GM18520 (cell line): ENCODE data around the gene RGS3.

Experiments used
- ATAC-seq: cut with Tn5 transposase; IDR thresholded peaks from one replicate; pipeline ENCODE4 v1.9.1; 2021; ENCODE audit not compliant: unreplicated experiment

The RGS3 gene

DNA sequence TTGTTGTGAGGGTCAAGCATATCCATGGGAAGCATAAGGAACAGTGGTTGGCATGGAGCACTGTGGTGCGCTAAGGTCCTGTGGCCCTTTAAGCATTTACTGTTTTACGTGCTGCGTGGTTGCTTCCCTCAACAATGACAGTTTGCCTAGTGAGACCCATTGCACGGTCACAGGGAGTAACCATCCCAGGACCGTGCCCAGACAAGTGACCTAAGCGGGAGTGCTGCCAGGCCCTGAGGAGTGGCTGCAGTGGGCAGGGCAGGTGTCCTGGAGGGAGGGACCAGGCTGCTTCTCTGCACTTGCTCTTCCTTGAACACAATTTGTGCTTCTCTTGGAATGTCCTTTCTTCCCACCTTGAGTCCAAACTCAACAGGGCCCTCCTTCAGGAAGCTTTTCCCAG lies 64.6 kb downstream of the RGS3 start:
- no peak for ATAC-seq

DNA sequence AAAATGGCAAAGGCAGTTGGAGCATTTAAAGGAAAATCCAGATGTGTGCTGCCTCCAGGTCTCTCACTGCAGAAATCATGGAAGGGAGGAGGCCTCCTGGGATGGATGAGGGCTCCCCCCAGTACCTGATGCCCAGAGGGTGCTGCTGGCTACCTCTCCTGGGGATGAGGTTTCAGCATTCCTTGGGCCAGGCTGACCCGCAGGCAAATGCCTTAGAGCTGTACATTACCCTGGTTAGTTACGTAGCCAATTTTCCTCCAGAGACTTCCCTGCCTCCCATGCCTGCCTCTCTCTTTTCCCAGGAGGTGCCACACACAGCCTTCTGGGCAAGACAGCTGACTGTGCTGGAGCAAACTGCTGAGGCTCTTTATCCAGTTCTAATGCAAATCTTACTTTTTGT lies 65.3 kb downstream of the RGS3 start:
- no peak for ATAC-seq

DNA sequence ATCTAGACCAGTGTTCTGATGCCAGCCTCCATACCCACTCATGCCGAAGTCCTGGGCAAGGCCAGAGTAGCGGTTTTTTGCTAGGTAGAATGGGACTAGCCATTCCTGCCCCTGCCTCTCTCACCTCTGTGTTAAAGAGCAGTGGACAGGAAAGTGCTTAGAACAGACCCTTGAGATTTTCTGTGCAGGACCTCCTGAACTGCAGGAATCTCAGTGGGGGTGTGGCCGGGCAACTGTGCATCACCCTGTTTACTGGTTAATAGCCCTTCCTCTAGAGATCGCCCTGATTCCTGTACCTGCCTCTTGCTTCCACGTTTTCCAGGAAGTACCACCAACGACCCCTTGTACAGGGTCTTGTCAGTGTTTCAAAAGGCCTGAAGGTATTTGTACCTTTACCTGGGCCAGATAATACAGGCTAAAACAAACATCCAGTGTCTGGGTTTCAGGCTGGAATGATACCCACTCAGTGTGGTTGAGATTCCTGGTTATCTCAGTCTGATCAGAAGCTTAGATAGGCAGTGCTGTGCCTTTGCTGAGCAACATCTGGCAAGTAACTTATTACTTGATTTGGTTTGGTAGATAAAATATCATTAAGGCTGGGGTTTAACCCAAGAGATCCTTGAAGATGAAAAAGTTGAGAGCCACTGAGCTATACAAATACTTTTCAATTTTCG lies 65.9 kb downstream of the RGS3 start:
- ATAC-seq = no peak

DNA sequence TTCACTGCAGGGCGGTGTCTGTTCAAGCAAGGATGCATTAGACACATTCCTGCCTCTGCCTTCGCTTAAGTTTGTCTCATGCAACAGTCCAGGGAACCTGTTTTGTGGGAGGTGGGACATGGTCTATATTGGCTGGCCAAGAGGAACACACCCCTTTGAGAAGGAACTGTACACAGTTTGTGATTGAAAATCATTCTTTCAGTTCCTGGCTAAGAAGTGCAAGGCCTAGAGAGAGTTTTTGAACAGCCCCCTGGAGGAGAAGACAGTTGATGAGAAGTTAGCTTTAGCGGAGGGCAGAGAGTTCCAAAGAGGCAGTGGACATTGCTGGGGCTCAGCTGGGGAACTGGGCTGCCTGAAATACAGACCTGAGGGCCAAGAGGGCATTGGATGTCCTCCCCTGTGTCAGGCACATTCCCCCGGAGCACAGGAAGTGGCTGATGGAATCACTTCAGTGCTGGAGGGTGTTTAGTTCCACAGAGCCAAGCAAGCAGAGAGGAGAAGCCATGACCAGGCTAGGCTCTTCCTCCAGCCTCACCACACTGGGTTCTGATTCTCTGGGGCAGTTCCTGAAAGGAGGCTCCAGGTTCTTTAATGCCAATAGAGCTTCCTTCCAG lies 66.6 kb downstream of the RGS3 start:
- ATAC-seq = no peak

DNA sequence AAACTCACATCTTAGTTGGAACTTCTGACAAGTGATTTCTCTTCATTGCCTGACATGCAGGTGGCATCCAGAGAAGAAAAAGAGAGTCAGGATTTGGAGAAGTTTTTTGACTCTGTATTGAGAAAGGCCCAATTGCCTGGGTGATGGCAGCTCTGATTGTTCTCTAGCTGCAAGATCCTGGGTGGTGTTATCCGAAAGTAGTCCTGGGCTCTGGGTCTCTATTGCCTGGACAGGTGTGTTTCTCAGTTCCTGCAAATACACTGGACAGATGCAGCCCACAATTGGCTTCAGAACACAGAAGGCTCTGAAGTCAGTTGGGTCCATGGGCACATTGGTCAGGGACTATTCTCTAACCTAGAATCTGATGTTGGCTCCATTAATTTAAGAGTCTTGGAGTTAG lies 67.4 kb downstream of the RGS3 start:
- no peak for ATAC-seq

DNA sequence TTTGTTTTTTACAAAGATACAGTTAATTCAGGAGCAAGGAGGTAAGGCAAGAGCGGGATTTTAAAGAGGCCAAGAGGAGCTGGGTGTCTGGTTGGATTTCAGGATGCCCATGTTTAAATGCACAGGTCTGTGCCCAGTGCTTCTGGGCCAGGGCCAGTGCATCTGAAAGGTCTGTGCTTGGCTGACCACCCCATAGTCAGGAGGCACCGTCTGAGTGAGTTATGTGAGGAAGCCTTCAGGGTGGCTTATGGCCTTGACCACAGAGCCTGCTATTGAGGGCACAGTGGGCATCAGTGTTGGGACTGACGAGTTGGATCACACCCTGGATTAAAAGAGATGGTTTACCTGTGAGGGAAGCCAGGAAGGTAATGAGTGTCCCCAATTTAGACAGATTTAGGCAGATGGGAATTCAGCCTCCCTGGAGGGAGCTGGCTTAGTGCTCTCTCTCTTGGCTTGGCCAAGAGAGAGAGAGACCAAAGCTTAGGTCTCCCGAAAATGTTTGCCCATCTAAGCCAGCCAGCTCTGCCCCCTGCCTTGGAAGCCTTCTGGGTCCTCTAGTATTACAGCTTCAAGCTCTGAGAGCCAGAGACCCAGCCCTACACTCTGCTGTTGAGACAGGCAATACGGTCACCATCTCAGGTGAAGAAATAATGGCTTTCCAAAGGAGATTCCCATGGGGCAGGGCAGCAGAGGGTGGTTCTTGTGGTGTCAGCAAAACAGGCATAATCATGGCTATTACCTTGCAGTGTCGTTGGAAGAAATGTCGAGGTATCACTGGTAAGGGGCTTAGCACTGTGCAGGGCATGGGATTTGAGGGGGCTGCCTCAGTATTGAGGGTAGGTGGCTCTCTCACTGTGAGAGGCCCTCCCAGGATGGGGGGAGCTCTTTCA lies 68.6 kb downstream of the RGS3 start:
- ATAC-seq = no peak

DNA sequence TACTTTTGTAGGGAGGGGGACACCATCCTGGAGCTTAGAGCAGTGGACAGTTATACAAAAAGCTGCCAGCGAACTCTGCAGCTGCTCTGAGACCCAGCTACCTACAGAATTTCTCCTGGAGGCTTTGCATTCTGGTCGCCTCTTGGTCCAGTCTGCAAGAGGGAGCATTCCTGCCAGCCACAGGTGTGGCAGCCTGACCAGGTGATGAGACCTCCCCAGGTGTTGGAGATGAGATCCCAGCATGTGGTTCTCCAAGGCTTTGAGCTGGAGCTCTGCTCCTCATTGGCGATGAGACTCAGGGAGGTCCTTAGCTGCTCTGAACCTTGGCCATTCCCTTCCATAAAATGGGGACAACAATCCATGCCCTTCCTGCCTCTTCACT lies 69.3 kb downstream of the RGS3 start:
- ATAC-seq = no peak

DNA sequence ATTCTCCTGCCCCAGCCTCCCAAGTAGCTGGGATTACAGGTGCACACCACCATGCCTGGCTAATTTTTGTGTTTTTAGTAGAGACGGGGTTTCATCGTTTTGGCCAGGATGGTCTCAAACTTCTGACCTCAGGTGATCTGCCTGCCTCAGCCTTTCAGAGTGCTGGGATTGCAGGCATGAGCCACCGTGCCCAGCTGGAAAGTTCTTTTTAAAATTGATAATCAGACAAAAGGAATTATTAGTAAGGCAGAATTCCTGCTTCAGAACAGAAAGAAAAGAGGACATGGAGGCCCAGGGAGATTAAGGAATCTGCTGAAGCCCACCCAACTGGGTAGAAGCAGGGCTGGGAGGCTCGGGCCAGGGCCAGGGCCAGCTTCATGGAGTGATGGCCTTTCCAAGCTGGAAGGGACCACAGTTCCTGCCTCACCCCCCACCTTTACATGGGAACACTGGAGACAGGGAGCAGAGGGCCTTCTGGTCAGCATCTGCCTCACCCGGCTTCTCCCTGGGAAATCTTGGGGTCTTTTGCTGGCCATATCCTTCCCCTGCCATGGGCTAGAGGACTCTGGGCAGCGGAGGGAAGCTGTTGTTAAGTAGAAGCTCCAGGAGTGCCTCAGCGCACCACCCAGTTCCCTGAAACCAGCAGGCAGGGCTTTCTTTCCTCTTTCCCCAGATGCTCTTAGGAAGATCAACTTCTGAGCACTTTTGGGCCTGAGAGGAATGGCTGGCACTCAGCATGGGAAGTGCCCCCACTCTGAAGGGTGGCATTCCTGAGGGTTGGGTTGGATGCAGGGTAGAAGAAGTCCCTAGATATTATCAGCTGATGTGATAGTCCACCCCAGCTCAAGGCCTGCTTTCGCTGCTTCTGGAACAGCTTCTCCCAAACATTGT lies 70.1 kb downstream of the RGS3 start:
- no peak for ATAC-seq

DNA sequence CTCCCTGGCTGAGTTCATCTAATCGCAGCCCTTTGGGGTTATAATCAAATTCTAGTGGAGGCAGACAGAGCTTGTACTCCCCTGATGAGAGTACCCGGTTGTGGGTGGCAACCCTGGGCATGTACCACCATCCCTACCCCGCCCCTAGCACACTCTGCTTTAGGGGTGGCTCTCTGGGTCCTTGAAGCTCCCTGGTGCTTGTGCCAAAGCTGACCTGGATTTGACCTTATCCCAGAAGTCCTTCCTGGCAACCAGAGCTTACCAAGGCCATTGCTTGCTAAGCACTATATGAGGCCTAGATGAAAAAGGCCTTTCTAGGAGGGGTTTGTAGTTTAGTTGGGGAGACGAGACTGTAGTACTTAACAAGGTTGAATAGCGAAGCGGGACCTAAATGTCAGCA lies 72.2 kb downstream of the RGS3 start:
- no peak for ATAC-seq

DNA sequence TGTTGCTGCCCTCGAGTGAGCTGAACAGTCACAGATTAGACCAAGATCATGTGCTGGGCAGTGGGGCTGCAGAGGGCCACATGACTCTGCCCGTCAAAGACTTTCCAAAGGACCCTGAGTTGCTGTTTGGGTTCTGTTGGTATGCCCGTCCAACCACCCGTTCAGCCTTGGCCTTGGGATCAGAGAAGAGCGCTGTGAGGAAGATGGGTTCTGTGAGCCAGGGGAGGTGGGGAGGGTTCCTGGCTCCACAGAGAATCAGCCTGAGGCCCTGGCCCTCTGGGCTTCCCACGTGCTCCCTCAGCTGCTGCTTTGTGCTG lies 72.6 kb downstream of the RGS3 start:
- no peak for ATAC-seq

DNA sequence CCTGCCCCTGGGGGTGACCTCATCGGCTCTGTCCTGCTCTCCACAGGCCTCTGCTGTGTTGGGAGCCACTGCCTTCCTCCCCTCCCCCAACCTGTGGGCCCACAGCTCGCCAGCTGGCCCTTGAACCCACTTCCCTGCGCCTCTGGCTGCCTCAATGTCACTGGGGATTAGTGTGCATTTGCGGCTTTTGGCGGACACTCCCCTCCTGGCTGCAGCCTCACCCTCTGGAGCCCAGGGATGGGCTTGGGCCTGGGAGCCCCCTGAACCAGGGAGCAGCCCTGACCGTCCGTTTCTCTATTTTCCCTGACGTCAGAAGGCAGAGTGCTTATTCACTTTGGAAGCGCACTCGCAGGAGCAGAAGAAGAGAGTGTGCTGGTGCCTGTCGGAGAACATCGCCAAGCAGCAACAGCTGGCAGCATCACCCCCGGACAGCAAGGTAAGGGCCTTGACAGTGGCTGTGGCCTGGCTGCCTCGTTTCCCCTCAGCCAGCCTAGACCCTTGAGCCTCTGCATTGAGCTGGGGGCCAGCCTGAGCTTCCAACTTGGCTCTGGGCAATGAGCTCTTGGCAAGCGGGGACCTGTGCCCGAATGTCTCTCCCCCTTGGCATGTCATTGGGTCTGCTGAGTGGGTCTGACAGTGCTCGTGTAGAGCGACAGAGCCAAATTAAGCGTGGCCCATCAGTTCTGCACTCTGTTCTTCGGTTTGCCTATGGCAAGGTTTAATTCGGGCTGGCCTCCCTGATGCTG lies 73.1 kb downstream of the RGS3 start:
- ATAC-seq = no peak

DNA sequence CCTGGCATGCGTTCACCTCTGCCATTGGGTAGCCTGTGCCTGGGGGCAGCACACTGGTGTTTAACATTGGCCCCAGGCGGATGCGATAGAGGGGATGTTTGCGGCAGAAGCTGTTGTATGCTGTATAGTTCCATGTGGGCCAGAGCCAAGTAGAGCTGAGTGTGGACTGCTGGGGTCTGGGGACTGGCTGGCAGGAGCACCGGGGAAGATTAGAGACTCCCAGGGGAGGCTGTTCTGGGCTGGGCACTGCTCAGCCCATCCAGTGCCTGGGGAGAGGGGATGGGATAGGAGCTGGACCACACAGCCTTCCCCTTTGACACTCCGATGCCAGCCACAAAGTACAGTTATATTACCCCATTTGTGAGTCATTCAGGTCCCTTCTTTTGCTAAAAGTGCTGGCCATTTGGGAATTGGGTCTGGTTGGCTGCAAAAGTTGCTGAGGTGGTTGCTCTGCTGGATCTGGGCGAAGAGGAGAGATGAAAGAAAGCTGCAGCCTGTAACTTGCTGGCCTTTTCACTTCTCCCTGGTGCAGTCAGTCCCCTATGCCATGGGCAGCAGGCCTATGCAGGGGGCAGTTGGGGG lies 73.8 kb downstream of the RGS3 start:
- ATAC-seq = no peak

DNA sequence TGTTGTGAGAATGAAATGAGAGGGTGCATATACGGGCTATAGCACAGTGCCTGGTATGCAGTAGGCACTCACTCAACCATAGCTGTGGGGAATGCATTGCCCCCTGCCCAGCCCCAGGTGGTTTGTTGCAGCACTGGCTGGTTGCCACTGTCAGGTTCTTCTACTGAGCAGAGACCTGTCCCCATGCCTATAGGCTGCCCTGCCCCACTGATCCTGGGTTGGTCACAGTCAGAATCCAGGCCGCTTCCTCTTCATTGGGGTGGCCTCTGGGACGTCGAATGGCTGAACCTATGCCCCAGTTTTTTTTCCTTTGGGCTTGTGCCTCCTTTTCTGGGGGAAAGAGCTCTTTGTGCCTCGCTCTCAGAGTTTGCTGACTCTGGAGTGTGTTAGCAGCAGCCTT lies 74.6 kb downstream of the RGS3 start:
- no peak for ATAC-seq

DNA sequence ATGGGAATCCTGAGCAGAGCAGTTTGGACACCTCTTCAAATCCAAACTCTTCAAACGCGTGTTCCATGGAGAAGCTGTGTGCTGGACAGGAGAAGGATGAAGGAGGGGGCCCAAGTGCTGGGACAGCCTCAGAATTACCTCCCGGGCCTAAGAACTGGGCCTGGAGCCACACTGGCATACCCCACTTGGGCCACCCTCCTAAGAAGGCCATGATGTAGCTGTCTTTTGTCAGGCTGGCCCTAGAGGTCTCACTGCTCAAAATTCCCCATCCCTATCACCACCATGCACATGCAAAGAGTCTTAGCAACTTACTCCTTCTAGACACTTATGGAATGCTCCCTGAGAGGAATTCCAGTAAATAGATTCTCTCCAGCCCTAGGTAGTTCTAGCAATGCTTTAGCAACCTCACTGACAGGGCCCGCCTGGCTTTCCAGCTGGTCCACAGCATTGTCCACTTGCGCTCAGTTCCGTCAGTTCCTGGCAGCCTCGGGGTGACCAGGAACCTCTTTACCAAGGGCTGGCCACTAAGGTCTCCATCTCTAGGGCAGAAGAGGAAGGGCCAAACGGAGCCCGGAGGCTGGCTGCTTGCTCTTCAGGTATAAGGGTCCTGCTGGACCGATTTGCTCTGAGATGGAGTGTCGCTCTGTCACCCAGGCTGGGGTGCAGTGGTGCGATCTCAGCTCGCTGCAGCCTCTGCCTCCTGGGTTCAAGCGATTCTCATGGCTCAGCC lies 75.3 kb downstream of the RGS3 start:
- no peak for ATAC-seq

DNA sequence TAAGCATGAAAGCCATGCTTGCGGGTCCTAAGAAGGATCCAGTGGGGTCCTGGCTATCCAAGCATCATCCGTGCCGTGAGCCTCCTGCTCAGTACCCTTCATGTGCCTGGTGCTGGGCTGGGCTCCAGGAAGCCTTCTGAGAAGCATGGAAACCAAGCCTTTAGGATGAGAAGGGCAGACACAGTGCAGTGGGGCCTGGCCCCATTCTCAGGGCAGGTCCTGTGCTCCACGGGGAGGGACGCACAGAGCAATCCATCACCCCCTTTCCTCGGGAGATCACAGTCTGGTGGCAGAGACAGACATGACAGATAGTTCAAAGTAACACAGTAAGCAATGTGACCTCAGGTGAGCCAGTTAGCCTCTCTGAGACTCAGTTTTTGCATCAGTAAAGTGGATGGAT lies 76.9 kb downstream of the RGS3 start:
- no peak for ATAC-seq

DNA sequence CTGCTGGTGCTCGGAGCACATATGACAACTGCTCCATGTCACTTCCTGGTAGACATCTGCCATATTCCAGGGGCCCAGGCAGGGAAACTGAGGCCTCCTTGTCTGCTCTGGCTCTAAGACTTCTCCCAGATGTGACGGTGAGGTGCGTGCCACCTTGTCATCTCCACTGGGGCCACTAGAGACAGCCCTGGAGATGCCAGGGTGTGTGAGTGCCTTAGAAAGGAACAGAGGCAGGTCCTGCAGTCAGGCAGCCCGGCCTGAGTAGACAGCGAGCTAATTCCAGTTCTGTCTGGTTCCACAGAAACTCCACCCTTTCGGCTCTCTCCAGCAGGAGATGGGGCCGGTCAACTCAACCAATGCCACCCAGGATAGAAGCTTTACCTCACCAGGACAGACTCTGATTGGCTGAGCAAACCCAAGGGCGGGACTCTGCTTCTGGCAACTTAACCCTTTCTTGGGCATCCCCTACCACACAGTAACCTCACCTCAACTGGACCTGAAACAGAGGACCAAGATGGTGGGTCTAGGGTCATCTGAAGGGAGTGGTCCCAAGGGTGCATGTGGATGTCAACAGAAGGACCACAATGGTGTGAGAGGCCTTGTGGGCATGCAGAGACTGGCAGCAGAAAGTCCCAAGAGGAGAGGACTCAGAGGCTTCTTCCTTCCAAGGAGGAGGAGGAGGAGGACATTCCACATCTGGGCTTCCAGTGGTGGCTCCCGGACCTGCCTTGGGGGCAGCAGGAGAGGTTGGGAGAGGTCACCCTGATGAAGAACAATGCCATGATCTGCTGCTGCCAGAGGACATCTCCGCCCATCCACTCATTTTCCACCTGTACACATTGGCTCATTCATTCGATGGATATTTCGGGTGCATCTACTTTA lies 77.7 kb downstream of the RGS3 start:
- no peak for ATAC-seq

DNA sequence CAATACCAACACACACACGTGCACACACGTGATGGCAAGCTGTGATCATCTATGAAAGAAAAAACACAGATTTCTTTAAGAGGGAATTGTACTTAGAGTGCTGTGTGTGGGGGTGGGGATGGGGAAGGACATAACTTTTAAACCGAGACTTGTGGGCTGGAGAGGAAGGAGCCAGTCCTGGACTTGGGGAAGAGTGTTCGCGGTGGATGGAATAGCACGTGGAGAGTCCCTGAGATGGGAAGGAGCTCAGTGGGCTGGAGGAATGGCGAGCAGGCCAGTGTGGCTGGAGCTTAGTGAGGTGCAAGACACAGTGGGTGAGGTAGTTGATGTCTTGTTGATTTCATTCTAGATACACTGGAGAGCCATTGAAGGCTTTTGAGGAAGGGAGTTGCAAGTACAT lies 78.5 kb downstream of the RGS3 start:
- no peak for ATAC-seq

DNA sequence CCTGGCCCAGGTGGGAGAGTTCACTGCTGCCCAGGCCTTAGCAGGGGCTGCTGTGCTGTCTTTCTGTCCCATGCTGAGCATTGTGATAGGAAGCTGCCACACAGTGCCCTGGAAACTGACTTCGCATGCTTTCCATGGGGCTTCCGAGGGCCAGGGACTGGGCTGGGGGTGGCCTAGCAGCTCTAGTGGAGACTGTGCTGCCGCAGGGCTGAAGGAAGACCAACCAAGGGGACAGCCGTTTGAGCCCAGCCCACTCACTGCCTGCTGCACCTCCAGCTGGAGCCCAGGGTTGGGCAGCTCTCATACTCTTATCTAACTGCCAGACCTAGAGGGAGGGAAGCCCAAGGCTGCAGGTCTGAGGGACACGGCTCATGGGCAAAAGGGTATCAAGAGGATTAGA lies 79.2 kb downstream of the RGS3 start:
- ATAC-seq = no peak
